ENCODE results near the gene PTPRZ1. TPM values are rescaled to one million over a fixed set of nuclear protein-coding genes. Genes with fewer than 3 reads are reported as not detected.

PTPRZ1 gene
- total and polyA plus RNA-seq, 9 donors, result 0.45 to 2.0 (median 0.83) TPM

DNA sequence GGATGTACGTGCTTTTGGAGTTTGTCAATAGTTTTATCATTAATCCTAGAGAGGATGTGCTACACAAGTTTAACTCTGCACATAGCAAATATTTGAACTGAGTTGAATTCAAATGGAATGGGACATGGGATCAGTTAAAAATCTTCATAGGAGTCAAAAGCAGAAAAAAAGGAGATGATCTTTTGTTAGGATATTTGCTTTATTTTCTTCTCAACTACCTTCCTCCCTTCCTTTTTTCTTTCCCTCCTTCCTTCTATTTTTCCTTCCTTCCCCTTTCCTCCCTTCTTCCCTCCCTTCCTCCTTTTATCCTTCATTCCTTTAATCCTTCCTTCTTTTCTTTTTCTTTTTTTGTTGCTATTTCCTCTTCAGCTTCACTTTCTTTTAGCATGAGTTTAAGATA lies 6.6 kb downstream of the PTPRZ1 start:
- no peak for TF ChIP-seq POLR2A (IDR thresholded peaks at IDR 0.05)
- TF ChIP-seq EP300 (IDR thresholded peaks at IDR 0.05), result no peak
- TF ChIP-seq, protein P1, sequence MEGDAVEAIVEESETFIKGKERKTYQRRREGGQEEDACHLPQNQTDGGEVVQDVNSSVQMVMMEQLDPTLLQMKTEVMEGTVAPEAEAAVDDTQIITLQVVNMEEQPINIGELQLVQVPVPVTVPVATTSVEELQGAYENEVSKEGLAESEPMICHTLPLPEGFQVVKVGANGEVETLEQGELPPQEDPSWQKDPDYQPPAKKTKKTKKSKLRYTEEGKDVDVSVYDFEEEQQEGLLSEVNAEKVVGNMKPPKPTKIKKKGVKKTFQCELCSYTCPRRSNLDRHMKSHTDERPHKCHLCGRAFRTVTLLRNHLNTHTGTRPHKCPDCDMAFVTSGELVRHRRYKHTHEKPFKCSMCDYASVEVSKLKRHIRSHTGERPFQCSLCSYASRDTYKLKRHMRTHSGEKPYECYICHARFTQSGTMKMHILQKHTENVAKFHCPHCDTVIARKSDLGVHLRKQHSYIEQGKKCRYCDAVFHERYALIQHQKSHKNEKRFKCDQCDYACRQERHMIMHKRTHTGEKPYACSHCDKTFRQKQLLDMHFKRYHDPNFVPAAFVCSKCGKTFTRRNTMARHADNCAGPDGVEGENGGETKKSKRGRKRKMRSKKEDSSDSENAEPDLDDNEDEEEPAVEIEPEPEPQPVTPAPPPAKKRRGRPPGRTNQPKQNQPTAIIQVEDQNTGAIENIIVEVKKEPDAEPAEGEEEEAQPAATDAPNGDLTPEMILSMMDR (IDR thresholded peaks at IDR 0.05), result no peak
- no peaks in the 10 kb centered on the region for H3K4me1 ChIP-seq (ENCODE audit: insufficient read depth)
- H3K4me3 ChIP-seq, result no peak overlapping the region
- no peaks in the 10 kb centered on the region for H3K27me3 ChIP-seq
- no peaks in the 10 kb centered on the region for H3K36me3 ChIP-seq
- intact Hi-C loops (cut with DNase I), result no loop called here
- H3K9me3 ChIP-seq, result no peaks in the 10 kb centered on the region
- 69 to 88% (median 70%) methylated on average over 1 of the region's 1 CpG for WGBS, 3 donors
- no peak for DNase-seq
- H3K27ac ChIP-seq, result no peak overlapping the region

- Histone ChIP-seq H3K27ac (no peak overlapping the region), H3K4me3 (no peak overlapping the region), H3K9me3 (no peaks in the 10 kb centered on the region), H3K4me1 (ENCODE audit: insufficient read depth) (no peaks in the 10 kb centered on the region), H3K36me3 (no peaks in the 10 kb centered on the region), H3K27me3 (no peaks in the 10 kb centered on the region)
- WGBS, 3 donors, result 65 to 84% (median 74%) methylated on average over 2 of the region's 2 CpGs
- TF ChIP-seq, protein P1 (IDR thresholded peaks at IDR 0.05), result no peak
- TF ChIP-seq POLR2A (IDR thresholded peaks at IDR 0.05) (no peak), EP300 (IDR thresholded peaks at IDR 0.05) (no peak)
- intact Hi-C loops (cut with DNase I), result no loop called here
- no peak for DNase-seq
Measured at GRCh38 chr7:121882731-121883130, 9.8 kb downstream of the PTPRZ1 start.

GRCh38 chr7:121885166-121885920 lies 12.4 kb downstream of the PTPRZ1 start:
- intact Hi-C loops (cut with DNase I), result no loop called here
- no peak overlapping the region for H3K27ac ChIP-seq
- no peaks in the 10 kb centered on the region for H3K36me3 ChIP-seq
- TF ChIP-seq EP300 (IDR thresholded peaks at IDR 0.05), result no peak
- TF ChIP-seq, protein P1 (IDR thresholded peaks at IDR 0.05), result no peak
- TF ChIP-seq POLR2A (IDR thresholded peaks at IDR 0.05), result no peak
- H3K27me3 ChIP-seq, result no peaks in the 10 kb centered on the region
- DNase-seq, result no peak
- WGBS, 3 donors, result 84 to 94% (median 92%) methylated on average over 4 of the region's 4 CpGs
- no peaks in the 10 kb centered on the region for H3K4me1 ChIP-seq (ENCODE audit: insufficient read depth)
- no peak overlapping the region for H3K4me3 ChIP-seq
- H3K9me3 ChIP-seq, result no peaks in the 10 kb centered on the region

DNA sequence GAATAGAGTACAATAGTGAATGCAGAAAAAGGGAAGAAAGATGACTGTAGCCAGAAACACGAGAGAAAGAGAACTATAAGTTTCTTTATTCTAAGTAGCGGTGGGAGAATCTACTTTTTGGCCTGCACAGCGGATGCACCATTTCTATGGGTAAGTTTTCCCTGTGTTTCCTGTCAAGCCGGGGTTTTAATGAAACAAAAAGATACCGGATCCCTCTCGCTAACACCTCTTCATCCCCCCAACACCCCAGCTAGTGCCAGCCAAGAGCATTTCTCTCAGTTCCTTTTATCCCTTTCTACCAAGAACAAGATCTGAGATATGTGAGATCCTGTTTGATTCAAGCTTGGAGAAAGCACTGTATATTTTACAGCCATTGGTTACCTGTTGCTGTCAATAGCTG lies 14.7 kb downstream of the PTPRZ1 start:
- intact Hi-C loops (cut with DNase I), result no loop called here
- Histone ChIP-seq H3K9me3 (no peaks in the 10 kb centered on the region), H3K36me3 (no peaks in the 10 kb centered on the region), H3K27me3 (no peaks in the 10 kb centered on the region), H3K4me3 (no peak overlapping the region), H3K4me1 (ENCODE audit: insufficient read depth) (no peaks in the 10 kb centered on the region), H3K27ac (no peak overlapping the region)
- WGBS, 3 donors, result 91 to 95% (median 94%) methylated on average over 6 of the region's 6 CpGs
- no peak for TF ChIP-seq EP300 (IDR thresholded peaks at IDR 0.05)
- TF ChIP-seq, protein P1 (IDR thresholded peaks at IDR 0.05), result no peak
- no peak for TF ChIP-seq POLR2A (IDR thresholded peaks at IDR 0.05)
- DNase-seq, result no peak
